Activated T-cell treated with anti-CD3 and anti-CD28 coated beads for 4 hours (primary cell): Measurements from ENCODE around the gene PICK1.
"Not testable (repeated sequence)": the region's sequence is repeated elsewhere in the genome, so short reads cannot be mapped to it uniquely, and the experiment has no call there.

ENCODE experiments used
- DNase-seq: peaks from one replicate; pipeline ENCODE4 v3.0.0-alpha.2; 2020

Gene PICK1

DNA sequence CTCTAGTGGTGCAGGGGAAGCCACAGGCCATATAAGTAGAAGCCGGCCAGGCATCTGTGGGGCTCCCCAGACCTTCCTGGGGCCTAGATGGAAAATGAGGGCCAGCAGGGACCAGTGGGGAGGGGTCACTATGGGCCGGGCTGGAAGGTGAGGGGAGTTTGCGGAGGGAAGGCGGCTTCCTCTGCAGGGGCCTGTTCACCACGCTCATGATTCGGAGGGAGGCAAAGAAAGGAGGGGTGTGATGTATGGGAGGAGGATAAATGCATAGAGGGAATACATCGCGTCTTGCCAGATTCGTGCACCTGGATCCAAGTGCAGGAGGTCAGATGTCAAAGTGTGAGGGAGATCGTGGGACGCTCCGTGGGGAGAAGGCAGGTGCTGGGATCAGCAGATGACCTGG, 19.9 kb downstream of the PICK1 start:
- DNase-seq = no peak

DNA sequence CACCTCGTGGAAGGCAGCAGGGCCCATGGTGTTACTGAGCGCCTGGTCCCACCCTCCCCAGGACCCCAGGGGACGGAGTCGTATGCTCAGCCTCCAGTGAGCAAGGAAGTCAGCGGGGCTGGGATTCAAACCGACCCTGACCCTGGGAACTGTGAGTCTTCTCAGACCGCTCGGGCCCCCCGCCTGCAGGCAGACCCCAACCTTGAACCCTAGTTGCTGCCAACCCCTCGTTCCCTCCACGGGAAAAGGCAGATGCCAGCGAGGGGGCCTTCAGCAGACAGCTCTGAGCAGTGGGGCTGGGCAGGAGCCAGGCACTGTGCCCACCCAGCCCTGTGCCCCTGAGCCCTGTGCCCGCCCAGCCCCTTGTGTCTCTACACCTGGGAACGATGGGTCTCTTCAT, 20.4 kb downstream of the PICK1 start:
- no peak for DNase-seq

DNA sequence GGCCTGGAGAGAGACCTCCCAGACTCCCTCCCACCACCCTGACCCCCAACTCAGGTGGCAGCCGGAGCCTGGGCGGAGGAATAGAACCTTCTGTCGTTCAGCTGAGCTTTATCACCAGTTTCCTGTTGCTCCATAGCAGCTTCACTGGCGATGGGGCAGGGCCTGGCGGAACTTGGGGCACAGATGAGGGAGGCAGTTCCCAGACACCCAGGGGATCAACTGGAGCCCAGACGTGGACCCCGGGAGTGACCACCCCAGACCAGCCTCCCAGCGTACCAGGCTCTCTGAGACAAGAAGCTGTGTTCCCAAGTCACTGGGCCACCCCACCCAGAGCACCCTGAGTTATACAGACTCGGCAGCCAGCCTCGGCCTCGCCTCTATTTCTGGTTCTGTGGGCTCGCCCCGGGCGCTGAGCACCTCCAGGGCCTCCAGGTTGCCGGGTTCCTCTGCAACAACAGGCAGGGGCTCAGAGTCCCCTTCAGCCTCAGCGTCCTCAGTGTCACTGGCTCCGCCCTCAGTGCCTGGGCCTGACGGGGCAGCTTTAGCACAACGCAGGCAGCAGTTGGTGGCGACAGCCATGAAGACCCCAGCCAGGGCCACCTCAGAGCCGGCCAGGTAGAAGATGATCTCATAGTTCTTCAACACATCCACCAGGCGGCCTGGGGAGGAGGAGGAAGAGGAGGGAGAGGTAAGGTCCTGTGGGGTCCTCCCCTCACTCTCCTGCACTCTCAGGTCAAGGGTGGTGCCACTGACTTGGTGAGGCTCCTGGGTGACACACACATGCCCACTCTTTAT, 21.0 kb downstream of the PICK1 start:
- DNase-seq = no peak

DNA sequence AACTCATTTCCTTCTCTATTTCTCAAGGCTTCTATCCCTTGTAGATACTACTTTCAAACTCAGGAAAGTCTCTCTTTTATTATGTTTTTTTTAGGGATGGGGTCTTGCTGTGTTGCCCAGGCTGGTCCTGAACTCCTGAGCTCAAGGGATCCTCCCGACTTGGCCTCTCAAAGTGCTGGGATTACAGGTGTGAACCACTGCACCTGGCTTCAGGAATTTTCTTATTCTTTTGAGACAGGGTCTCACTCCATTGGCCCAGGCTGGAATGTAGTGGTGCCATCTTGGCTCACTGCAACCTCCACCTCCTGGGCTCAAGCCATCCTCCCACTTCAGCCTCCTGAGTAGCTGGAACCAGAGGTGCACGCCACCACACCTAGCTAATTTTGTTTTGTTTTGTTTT, 22.0 kb downstream of the PICK1 start:
- not testable (repeated sequence) for DNase-seq

DNA sequence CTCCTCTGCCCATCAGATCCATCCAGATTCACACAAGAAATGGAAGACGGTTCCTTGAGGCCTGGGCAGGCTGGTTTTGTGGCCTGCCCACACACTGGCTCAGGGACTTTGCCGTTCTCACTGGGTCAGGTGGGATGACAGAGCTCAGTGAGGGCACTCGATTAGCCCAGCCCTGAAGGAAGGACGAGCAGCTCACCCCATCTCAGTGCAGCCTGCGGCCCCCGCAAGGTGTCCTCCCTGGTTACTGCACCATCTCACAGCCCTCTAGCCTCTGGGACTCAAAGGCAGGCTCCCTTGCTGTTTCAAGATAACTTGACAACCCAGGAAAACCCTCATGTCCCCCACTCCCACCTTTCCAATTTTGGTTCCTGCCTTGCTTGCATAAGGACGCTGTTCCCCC, 22.6 kb downstream of the PICK1 start:
- no peak for DNase-seq

DNA sequence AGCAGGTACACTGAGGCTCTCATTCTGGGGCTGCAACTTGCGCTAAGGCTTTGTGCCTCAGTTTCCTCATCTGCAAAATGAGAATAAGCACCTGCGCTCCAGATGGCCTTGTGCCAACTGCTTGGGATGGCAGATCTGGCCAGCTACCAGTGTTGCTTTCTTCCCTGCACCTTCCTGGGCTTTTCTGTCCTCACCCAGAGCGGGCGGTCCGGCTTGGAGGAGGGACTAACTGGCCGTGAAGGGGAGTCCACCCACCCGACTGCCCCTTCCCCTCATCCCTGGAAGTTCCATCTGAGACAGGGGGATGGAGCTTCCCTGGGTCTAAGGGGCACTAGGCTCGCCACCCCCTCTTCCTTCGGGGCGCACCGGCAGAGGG, 23.3 kb downstream of the PICK1 start:
- DNase-seq = no peak

DNA sequence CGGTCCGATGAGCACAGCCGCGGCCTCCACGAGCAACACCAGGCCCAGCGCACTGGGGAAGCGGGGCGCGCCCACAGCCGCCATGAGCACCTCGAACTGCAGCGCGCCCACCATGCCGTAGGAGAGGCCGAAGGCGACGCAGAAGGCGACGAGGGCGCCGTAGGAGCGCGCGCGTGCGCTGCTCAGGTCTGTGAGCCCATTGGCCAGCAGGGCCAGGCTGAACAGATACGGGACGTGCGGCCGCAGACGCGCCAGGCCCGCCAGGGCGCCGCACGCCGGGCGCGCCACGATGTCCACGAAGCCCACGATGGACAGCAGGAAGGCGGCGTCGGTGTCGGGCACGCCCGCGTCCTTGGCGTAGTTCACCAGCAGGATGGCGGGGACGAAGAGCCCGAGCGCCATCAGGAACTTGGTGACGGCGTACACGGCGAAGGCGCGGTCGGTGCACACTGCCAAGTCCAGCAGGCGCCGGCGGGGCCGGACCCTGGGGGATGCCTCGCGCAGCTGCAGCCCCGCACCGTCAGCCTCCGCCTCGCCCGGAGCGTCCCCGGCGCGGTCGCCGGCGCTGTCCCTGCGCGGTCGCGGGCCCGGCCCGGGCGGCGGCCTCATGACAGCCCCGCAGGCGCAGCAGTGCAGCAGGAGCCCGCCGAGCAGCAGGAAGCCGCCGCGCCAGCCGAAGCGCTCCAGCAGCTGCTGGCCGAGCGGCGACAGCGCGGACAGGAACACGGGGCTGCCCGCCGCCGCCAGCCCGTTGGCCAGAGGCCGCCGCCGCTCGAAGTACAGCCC, 23.8 kb downstream of the PICK1 start:
- DNase-seq = no peak

DNA sequence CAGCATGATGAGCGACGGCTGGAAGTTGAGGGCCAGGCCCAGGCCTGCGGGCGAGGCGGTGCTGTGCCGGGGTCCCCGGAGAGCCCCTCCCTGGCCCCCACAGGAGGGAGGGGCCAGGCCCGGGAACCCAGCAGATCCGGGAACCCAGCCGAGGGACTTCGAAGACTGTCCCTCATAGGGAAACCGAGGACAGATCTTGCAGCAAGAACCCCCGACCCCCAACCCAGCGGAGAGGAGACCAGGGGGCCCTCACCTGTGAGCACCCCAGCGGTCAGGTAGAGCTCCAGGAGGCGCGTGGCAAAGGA, 24.4 kb downstream of the PICK1 start:
- DNase-seq = no peak

DNA sequence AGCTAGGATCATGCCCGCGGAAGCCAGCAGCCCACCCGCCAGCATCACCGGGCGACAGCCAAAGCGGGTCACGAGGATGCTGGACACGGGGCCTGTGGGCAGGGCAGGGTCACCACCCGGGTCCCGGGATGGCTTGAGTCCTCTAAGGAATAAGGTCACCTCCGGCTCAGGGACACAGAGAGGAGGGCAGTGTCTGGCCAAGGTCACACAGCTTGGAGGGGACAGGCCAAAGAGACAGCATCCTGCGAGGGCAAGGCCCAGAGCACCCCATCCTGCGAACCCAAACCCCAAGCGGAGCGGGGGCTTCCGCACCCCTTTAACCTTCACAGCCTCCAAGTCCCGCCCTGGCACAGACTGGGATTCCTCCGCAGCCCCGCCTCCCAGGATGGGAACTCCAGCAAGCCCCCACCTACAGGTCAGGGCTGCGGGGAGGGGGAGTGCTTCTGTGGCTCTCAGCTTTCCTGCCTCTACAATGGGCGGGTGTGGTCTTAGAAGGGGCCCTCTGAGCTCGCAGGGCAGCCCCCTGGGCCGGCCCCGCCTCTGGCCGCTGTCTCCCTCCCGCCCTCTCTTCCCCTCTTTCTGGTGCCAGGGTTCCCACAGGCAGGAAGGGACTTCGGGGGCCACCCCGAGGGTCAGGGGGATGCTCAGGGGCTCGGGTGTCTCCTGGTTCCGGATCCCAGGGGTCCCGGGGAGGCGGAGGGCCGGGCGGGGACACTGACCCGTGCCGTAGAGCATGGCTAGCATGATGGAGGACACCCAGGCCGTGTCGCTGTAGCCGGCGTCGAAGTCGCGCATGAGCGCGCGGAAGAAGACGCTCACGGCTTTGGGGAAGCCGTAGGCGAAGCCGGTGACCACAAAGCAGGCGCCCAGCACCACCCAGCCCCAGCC, 25.0 kb downstream of the PICK1 start:
- DNase-seq = no peak

DNA sequence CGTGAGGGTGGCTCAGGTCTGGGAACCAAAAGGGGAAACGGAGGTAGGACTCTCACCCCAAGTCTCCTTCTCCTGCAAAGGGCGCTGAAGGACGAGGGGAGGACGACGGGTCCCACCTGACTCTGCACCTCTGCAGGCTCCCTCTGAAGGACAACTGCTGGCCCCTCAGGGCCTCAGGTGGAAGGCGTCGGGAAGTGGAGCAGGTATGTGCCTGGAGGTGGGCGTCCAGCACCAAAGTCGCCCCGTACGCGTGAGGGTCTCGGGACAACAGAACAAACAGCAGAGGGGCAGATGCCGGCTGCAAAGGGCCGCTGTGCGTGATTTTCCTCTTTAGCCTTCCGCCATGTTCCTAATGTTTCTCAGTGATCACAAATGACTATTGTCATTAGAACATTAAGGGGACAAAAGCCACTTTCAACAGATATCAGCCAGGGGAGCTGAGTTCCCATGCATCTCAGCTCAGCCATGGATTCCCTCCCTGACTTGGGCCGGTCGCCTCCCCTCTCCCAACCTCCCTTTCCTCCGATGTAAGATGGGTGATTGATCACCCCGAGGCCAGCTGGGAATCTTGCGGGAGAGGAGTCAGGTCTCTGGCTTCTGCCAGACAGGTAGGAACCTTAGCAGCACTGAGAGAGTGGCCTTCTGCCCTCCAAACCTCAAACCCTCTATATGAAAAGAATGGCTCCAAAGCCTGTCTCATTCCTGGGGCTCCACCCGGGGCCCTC, 25.9 kb downstream of the PICK1 start:
- no peak for DNase-seq

DNA sequence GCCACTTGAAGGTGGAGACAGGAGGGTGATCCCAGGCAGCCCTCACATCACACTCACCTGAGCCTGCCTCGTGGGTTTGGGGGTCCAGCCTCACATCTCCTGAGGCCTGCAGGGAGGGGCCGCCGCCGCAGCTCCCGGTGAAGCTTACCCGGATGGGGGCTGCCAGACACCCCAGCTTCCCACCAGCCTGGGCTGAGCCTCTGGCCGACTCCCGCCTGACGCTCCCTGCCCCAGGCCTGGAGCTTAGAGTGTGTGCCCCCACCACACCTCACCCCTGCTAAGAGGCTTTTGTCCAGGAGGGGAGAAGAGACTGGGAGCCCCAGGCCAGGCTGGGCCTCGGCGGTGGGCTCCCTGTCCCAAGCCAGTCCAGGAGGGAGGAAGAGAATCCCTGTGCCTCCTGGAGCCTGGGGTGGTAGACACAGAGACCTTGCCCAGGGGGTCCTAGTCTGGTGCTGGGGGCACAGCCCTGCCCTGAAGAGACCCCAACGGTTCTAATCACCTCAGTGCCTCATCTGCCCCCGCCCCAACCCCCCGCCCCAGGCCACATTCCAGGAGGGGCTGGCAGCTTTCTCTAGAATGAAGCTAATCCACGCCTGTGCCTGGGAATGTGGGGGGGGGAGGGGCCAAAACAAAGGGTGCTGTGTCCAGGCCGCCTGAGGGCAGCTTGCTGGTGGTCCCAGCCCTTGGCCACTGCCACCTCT, 26.9 kb downstream of the PICK1 start, which contains the start of gene SLC16A8:
SLC16A8 (minus strand) TSS at position 254 of the 701 bp plus-strand sequence. CDS start 1,311 bp downstream, outside the sequence.
- DNase-seq = no peak

DNA sequence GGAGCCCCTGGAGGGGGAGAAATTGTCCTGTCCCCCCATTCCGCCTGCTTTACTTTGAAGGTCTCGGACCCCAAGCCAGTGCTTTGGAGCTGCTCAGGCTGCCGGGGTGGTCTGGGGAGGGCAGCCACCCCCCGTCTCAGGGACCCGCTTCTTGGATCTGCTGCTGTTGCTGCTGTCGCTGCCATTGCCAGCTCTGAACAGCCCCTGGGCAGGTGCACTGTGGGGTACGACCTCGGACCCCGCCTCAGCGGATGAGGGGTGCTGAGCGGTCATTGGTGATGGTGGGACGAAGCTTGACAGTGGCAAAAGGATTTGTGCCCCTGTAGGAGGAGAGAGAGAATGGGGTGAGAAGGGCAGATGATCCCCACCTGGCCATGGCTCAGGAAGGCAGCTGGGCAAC, 27.9 kb downstream of the PICK1 start:
- no peak for DNase-seq

DNA sequence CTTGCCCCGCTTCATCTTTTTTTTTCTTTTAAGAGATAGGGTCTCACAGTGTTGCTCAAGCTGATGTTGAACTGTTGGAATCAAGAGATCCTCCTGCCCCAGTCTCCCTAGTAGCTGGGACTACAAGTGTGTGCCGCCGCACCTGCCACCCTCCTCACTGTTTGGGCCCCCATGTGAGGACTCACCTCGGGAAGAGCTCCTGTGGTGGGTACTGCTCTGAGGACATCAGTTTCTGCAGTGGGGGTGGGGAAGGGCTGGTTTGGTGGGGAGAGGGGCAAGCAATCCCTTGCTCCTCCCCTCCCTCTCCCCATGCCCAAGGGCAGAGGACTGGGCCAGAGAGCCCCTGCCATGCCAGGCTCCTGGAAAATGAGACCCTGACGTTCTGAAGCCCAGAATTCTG, 28.3 kb downstream of the PICK1 start:
- no peak for DNase-seq

DNA sequence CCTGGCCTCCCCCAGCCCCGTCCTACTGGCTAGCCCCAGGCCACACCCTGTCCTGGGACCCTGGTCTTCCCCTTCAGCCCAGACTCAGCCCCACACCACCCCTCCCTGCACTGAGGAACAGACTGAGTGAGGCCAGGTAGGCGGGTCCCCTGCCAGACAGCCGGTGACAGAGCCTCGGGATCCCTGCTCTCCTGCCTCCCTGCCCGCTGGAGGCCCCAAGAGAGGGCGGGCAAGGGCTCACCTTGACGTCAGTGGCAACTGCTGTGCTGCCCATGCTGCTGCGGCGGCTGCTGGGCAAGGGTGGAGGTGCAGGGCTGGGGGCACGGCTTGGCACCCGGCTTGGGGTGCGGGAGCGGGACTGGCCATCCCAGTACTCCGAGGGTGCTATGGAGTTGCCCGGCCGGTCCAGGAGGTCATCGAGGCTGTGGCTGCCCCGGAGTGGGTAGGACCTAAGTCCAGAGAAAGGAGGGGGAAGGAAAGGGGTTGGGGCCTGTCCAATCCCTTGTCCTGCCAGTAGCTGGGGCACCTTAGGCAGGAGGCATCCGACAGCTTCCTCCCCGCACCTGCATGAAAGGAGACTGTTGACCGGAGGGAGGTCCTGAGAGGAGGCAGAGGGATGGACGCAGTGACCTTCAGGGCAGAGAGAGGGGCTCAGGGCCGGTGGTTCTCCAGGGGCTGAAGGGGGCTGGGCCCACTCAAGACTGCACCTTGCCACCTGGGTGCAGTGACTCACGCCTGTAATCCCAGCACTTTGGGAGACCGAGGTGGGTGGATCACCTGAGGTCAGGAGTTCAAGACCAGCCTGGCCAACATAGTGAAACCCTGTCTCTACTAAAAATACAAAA, 29.0 kb downstream of the PICK1 start:
- no peak for DNase-seq

DNA sequence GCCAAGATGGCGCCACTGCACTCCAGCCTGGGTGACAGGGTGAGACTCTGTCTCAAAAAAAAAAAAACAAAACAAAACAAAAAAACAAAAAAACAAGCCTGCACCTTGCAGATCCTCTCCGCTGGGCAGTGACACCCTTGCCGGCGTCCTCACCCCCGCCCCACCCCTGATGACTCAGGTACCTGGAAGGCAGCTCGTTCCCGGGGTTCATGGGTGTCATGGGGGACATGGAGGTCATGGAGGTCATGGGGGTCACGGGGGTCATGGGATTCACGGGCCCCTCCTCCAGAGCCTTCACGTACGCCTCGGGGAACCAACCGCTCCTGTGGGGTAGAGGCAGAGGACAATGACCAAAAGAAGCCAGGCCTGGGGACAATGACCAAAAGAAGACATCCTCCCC, 29.7 kb downstream of the PICK1 start:
- DNase-seq = no peak

DNA sequence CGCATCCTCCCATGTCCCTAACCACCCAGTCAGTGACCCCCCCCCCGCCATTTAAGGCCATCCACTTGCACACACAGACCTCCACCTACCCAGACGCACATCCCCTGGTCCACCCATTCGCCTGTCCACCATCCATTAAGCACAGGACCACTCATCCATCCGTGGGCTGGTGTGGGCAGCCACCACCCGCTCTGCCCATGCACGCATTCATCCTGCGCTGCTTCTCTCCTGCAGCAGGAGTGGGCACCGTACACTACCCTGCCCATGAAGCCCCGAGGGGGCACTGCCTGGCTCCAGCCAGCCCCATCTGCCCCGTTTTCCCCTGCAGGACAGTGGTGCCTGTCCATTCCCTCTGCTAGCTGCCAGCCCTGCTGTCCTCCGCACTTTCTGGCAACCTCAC, 30.7 kb downstream of the PICK1 start:
- no peak for DNase-seq

DNA sequence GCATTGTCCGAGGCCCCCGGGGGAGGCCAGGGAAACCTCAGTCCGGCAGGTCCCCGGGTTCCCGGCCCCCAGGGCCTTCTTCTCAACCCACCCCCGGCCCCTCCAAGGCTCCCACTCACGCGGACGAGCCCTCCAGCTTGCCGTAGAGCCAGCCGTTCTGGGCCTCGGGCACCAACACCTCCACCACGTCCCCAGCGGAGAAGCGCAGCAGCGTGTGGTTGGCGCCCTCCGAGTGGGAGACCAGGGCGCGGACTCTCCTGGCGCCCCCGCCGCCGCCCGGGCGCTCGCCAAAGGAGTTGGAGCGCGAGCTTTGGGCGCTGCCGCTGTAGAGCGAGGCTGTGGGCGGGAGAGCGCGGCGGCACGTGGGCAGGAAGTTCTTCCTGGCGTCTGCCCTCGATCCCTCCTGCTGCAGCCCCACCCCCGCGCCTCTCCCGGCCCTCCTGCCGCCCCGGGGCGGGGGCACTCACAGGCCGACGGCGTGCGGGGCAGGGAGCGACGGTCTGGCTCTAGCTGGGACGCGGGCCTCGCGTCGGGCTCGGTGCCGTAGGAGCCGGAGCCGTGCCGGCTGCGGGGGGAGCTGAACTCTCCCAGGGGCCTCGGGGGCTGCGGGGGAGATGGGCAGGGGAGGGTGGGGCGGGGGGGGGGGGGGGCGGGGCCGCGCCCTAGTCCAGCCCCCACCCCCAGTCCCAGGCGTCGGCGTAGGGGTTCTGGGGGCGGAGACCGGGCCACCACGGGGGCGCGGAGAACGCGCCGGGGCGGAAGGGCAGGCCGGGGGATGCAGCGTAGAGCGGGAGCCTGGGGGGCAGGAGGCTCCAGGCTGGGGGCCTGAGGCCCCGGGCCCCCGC, 31.6 kb downstream of the PICK1 start:
- DNase-seq = no peak

DNA sequence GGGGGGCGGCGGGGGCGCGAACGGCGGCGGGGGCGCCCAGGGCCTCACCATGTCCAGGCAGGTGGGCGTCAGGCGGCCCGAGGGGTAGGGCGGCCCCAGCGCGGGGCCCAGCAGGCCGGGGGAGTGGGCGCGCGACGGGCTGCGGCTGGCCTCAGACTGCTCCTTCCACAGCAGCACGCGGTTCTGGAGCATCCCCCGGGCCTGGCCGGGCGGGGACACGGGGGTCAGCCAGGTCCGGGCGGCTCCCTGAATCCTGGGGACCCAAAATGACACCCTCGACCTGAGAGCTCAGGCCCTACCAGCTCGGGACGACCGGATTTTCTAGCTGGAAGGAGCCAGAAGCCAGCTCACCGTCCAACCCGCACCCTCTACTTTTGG, 32.3 kb downstream of the PICK1 start:
- DNase-seq = no peak

DNA sequence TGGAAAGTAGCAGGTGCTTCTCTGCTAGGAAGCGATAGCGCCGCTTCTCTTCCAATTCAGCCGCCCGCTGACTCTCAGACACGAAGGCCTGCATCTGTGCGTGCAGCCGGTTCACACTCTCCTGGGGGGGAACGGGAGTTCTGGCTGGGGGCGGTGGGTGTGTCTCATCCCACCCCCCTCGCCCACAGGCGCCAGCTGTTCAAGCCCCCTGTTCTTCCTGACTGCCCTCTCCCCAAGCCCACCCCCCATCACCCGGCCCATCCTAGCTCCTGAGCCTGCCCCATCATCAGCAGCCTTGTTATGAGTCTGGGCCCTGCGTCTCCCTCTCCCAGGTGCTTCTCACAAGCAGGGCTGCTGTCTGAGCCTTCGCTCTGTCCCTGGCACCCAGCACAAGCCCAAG, 39.9 kb downstream of the PICK1 start:
- no peak for DNase-seq
